ENCODE measurements around the gene ANKMY1.

Gene ANKMY1

DNA sequence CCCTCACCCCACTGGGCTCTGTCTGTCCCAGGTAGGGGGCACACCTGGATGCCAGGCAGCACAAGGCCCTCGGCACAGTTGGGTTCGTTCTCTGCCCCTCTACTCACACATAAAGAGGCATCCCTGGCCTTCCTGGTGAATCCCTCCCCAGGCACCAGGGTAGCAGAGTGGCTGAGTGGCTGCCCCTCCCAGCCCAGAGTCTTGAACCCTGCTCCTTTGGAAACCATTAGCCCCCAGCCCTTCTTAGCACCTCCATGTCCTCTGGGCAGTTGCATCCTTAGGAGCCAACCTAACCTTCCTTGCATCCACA is 120.3 kb downstream of the ANKMY1 start:
- DNase-seq (ENCODE audit: low read depth in 2 of 2, low spot score in 1 of 2), result no peak

DNA sequence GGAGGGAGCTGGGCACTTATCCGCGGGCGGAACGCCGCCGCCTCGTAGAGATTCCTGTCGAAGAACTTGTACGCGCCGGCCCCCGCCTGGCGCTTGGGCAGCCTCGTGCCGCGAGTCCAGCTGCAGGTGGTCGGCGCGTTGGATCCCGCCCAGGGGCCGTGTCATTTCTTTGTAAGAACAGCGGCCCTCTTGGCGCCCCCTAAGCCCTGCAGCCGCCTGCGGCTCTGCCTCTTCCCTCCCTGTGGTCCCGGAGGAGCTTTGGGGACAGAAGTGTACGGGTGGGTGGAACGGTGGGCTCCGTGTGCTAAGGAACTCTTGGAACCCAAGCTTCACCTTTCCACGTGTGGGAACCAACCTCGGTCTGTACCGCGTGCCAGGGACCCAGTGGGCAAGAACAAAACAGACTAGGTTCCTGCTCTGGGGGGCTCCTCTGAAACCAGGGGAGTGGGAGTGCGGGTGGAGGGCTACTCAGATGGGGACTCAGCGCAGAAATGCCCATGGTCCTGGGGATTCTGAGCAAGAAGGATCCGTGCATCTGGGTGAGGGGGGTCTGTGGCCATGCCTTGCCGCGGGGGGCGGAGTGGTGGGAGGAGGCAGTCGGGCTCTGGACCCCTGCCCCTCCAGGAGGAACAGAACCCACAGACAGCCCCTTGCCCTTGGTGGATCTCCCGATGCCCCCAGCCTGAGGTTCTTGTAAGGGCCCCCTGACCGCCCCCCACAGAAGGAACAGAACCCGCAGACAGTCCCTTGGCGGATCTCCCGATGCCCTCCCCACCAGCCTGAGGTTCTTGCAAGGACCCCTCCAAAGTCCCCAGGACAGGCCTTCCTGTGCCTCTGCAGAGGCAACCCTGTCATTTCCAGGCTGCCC is 120.9 kb downstream of the ANKMY1 start:
- DNase-seq (ENCODE audit: low read depth in 2 of 2, low spot score in 1 of 2), result no peak

DNA sequence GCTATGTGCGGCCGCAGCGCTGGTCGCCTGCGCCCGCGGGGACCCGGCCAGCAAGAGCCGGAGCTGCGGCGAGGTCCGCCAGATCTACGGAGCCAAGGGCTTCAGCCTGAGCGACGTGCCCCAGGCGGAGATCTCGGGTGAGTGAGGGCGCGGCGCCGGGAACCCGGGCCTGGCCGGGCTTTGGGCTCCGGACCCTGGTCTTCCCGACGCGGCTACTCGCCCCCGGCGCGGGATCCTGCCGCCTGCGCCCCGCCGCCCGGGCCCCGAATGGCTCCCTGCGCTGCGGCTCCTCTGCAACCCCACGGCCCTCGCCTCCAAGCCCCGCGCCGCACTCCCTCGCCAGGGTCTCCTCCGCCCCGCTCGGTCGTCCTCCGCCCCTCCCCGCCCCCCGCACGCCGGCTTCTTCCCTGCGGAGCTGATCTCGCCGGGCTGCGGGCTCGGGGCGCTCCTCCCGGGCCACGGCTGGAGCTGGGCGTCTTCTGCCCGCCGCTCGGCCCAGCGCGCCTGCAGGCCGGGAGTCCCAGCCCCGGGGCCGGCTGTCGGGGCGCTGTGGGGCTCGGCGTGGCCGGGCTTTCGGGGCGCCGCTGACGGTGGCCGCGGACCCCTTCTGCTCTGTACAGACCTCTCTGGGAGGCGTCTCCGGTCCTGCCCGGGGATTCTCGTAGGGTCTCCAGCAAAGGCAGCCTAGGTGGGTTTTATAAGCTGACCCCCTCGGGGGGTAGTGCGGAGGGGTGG is 121.7 kb downstream of the ANKMY1 start:
- DNase-seq (ENCODE audit: low read depth in 2 of 2, low spot score in 1 of 2), result no peak

DNA sequence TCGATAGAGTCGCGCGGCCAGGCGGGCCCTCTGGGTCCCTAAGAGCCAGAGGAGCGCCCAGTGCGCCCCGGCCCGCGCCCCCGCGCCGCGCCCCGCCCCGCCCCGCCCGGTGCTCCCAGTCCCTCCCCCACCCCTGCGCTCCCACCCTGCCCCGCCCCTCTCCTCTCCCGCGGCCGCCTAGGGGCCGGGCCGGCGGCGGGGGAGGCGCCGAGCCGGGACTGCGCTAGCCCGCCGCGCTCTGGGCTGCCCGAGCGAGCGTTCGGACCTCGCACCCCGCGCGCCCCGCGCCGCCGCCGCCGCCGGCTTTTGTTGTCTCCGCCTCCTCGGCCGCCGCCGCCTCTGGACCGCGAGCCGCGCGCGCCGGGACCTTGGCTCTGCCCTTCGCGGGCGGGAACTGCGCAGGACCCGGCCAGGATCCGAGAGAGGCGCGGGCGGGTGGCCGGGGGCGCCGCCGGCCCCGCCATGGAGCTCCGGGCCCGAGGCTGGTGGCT is 122.3 kb downstream of the ANKMY1 start, which contains the start of gene GPC1:
TSS of gene GPC1 (plus strand) at position 207 of the 491 bp plus-strand sequence. CDS start at position 463, 256 bp downstream.
- no peak for DNase-seq (ENCODE audit: low read depth in 2 of 2, low spot score in 1 of 2)

DNA sequence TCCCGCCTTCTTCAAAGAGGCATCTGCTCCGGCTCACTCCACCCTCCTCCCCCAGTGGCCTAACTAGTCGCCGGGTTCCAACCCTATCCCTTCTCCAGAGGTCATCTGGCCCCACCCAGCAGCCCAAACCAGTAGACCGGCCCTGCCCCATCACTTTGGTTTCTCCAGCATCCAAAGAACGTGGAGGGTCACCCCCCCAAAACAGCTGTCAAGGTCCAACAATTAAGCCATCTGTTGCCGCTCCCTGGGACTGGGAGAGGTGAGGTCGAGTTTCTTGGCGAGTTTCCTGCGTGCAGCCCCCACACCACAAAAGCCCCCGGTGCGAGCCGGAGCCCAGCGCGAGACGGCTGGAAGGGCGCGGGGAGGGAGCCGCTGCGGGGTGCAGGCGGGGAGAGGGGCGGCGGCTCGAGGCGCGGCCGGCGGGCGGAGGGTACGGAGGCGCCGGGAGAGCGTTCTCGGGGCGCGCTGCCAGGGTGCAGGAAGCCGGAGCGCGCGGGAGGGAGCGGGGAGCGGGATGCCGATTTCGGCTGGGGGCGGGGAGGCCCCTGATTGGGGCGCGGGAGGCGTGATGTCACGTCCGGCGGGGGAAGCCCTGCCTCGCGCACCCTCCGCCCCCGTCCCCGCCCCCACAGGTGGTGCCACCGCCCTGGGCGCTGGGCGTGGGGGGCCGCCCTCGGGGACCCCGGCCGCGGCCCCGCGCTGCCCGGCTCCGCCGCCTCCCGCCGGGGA is 122.9 kb downstream of the ANKMY1 start:
- peak; percentile 73 to 76 for DNase-seq (ENCODE audit: low read depth in 2 of 2, low spot score in 1 of 2)

DNA sequence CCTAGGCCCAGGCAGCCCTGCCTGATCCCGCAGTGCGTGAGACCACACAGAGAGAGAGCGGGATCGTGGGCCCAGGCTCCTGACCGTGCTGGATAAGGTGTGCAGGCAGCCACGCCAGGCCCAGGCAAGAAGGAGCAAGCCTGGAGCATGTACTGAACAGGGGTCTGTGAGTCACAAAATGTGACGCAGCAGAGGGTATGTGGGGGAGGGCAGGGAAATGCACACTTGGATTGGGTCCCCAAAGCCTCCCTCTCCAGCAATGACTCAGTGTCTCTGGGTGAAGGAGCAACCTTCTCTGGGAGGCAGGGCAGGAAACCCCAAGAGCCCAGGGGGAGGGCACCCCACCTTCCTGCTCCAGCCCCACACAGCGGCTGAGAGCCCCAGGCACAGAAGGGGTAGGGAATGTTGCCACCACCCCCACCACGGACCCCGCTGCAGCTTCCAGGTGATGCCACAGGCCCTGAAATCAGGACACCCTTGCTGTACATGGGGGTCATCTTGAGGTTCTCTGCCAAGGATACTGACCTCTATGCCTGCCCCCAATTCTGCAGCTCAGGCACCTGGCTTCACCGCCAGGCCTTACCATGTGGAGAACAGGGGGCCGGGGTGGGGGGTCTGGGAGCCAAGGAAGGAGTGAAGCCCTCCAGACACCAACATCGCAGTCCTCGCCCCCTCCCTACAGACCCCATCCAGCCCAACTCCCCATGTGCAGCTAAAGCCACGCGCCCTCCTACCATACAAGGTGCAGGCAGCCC is 123.6 kb downstream of the ANKMY1 start:
- no peak for DNase-seq (ENCODE audit: low read depth in 2 of 2, low spot score in 1 of 2)

DNA sequence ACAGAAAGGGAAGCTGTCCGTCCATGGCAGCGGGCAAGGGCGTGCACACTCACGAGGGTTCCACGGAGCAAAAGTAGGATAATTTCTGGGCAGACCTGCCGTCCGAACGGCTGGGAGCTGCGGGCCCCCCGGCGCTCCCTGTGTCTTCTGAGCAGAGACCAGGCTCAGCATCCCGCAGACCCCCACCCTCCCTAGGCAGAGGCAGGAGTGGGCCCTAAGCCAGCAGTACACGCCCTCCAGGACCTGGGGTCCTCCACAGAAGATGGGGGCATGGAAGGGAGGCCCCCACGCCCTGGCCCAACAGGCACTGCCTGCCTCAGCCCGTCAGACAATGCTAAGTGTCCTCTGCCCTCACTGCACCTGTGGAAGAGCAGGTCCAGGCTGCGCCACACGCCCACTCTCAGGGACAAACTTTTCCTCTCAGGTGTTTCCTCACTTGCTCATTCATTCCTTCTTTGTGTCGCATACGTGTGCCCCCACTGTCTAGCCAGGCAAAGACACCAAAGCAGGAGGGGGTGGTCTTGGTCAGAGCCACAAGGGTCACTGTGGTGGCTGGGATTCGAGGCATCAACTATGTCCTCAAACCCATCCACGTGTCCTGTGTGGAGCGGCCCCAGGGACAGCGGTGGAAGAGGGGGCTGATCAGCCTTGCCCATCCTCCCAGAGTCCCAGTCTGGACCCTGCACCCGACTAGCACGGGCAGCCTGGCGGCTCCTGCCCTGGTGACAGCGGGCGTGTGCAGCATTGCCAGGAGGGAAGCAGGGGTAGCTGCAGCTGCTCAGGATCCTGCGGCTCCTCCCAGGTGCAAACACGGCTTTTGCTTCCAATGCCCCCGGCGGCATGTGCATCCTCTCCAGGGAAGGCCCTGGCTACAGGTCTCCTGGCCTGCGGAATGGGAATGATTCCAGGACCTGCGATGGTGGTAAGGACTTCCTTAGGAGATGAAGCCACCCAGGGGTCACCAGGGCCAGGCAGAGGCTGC is 124.7 kb downstream of the ANKMY1 start:
- DNase-seq (ENCODE audit: low read depth in 2 of 2, low spot score in 1 of 2), result no peak

DNA sequence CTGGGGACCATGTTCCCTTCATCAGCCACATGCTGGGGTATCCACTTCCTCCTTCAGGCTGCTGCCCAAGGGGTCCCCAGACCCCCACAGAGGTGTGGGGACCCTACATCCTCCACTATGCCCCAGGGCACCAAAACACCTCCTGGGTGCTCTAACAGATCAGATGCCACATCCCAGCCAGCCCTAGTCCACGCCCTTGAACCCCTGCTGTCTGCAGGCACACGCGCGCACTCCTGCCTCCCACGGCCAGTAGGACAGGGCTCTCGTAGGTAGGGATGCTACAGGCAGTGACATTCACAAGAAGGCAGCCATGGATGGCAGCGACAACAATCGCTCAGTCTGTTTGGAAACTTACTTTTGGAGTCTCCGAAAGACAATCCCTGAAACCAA is 125.4 kb downstream of the ANKMY1 start:
- DNase-seq (ENCODE audit: low read depth in 2 of 2, low spot score in 1 of 2), result no peak

DNA sequence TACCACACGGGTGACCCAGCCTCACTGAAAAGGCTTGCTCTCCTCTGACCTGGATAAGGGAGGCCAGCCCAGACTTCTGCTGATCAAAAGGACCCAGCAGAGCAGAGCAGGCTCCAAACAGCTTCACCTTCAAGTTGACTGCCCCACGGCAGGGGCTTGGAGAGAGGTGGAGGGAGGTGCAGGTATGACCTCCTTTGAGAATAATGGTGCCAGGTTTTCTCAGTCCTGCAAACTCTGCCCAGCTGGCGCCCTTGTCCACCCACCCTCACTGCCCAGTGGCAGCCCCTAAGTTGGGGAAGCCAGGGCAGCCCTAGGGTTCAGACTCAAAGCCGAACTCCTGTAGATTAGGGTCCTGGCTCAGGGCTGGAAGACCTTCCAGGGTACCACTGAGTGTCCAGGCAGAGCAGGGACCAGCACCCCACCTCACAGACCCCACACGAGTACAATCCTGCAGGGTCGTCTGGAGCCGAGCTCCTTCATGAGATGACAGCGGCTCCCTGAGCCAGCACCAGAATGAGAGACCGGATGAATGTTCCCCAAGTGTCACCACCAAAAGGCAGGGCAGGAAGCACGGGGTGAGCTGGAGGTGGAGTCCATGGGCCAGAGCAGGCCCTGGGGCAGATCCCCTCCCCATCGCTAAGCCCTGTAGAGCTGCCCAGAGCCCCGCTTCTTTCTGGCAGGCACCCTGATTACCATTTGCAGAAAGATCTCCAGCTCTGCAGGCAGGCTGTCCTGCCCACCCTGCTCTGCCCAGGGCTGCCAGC is 125.9 kb downstream of the ANKMY1 start:
- DNase-seq (ENCODE audit: low read depth in 2 of 2, low spot score in 1 of 2), result no peak

DNA sequence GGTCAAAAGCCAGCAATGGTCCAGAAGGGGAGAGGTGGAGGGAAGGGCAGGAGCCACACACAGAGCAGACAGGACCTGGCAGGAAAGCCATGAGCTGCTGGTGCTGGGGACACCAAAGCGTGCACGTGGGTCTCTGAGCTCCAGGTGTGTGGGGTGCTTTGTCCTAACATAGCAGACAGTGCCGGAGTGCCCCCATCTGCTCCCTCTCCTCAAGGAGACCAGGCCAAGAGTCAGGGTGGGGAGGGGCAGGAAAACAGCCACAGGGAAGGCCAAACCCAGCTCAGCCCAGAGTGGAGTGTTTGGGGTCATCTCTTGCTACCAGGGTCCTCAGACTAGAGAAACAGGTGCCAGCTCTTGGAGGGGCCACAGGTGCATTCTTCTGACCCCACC is 126.5 kb downstream of the ANKMY1 start:
- DNase-seq (ENCODE audit: low read depth in 2 of 2, low spot score in 1 of 2), result no peak

DNA sequence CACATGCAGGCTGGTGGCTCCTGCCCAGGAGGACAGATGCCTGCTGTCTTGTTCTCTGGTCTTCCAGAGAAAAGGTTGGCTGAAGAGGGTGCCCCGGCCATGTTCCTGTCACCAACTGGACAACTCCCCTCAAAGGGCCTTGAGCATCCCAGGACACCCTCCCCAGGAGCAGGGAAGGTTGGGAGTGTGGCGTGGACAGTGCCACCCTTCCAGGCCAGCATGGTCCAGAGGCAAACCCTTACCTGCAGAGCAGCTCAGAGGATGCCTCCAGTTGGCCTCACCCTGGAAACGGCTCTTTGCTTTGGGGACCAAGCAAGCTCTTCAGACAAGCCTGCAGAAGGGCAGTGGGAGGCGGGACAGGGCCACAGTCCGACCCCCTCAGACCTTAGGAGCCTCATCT is 127.2 kb downstream of the ANKMY1 start:
- DNase-seq (ENCODE audit: low read depth in 2 of 2, low spot score in 1 of 2), result no peak

DNA sequence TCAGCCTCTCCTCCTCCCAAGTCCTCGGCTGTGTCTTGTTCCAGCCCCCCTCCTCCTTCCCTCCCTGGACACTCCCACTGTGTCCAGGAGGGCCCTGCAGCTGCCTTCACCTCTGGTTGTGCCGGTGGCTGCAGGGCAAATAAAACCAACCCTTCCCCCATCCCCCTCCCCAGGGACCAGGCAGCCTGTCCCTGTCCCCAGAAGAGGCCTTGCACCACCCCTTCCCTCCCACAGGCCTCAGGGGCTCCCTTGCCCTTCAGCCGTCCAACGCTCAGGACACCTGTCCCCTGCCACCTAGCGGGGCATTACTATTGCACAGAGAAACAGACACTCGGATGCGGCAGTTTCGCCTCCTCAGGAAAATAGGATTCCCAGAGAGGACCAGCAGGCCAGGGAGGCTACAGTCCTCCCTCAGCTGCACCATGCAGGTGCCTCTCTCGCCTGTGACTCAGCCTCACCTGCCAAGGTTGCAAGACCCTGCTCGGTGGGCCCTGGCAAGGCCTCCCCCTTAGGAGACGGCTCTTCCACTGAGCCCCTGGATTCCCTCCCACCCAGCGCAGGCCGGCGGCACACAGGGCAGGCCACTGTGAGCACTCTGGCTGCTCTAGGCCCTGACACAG is 127.8 kb downstream of the ANKMY1 start:
- DNase-seq (ENCODE audit: low read depth in 2 of 2, low spot score in 1 of 2), result no peak
